H9 (cell line): Measurements from ENCODE around the gene PTRHD1. TPM values are rescaled to one million over a fixed set of nuclear protein-coding genes. Genes with fewer than 3 reads are reported as not detected.

Source experiments
- DNase-seq: peaks from one replicate; pipeline ENCODE4 v3.0.0-alpha.2; 2017
- H2AFZ ChIP-seq: one replicate; pipeline ENCODE4 v1.6.1; 2013; ENCODE audit warnings: mild to moderate bottlenecking, low read length, control low read depth, moderate library complexity
- H2AK5ac ChIP-seq: 2 replicates; pipeline ENCODE4 v1.6.1; 2013; ENCODE audit warnings: low read length, control low read depth, mixed read lengths; ENCODE audit not compliant: insufficient read length
- H2BK120ac ChIP-seq: one replicate; pipeline ENCODE4 v1.6.1; 2013; ENCODE audit warnings: low read depth, mild to moderate bottlenecking, low read length, control low read depth, inconsistent platforms; ENCODE audit not compliant: poor library complexity, severe bottlenecking
- H2BK12ac ChIP-seq: 2 replicates; pipeline ENCODE4 v1.6.1; 2013; ENCODE audit warnings: low read length, control low read depth, mixed read lengths, low read depth; ENCODE audit not compliant: insufficient read length
- H2BK15ac ChIP-seq: 2 replicates; pipeline ENCODE4 v1.6.1; 2013; ENCODE audit warnings: low read depth, low read length, control low read depth
- H2BK20ac ChIP-seq: one replicate; pipeline ENCODE4 v1.6.1; 2013; ENCODE audit warnings: low read depth, mild to moderate bottlenecking, low read length, control low read depth, inconsistent platforms; ENCODE audit not compliant: poor library complexity, severe bottlenecking
- H2BK5ac ChIP-seq: 2 replicates; pipeline ENCODE4 v1.6.1; 2013; ENCODE audit warnings: low read length, control low read depth, mixed read lengths; ENCODE audit not compliant: insufficient read length
- H3K14ac ChIP-seq: 2 replicates; pipeline ENCODE4 v1.6.1; 2013; ENCODE audit warnings: low read length, control low read depth; ENCODE audit not compliant: insufficient read depth
- H3K18ac ChIP-seq: 2 replicates; pipeline ENCODE4 v1.6.1; 2013; ENCODE audit warnings: low read depth, mild to moderate bottlenecking, mixed read lengths, low read length, control low read depth; ENCODE audit not compliant: insufficient read length
- H3K23ac ChIP-seq: 2 replicates; pipeline ENCODE4 v1.6.1; 2013; ENCODE audit warnings: low read length, control low read depth, mixed read lengths, low read depth; ENCODE audit not compliant: insufficient read length
- H3K23me2 ChIP-seq: 2 replicates; pipeline ENCODE4 v1.6.1; 2013; ENCODE audit warnings: low read depth, mild to moderate bottlenecking, mixed read lengths, low read length, control low read depth; ENCODE audit not compliant: insufficient read length, poor library complexity, severe bottlenecking
- H3K27ac ChIP-seq: 2 replicates; pipeline ENCODE4 v1.5.1; 2013; ENCODE audit warnings: low read length, control low read depth, mixed read lengths, low read depth; ENCODE audit not compliant: insufficient read length
- H3K27me3 ChIP-seq: 2 replicates; pipeline ENCODE4 v1.6.1; 2013; ENCODE audit warnings: low read length, control low read depth, inconsistent platforms; ENCODE audit not compliant: insufficient read depth
- H3K4ac ChIP-seq: 2 replicates; pipeline ENCODE4 v1.6.1; 2013; ENCODE audit warnings: low read depth, mild to moderate bottlenecking, control low read depth, inconsistent platforms, low read length, moderate library complexity
- H3K4me1 ChIP-seq: 2 replicates; pipeline ENCODE4 v1.6.1; 2013; ENCODE audit warnings: low read length, control low read depth, inconsistent platforms; ENCODE audit not compliant: insufficient read depth
- H3K4me2 ChIP-seq: 2 replicates; pipeline ENCODE4 v1.6.1; 2013; ENCODE audit warnings: low read length, control low read depth, mixed read lengths; ENCODE audit not compliant: insufficient read length, insufficient read depth
- H3K56ac ChIP-seq: 2 replicates; pipeline ENCODE4 v1.6.1; 2013; ENCODE audit warnings: low read depth, mild to moderate bottlenecking, mixed read lengths, low read length, control low read depth; ENCODE audit not compliant: insufficient read length
- H3K79me1 ChIP-seq: 2 replicates; pipeline ENCODE4 v1.6.1; 2013; ENCODE audit warnings: low read depth, mild to moderate bottlenecking, moderate library complexity, low read length, control low read depth, inconsistent platforms; ENCODE audit not compliant: insufficient read depth, poor library complexity, severe bottlenecking
- H3K79me2 ChIP-seq: 2 replicates; pipeline ENCODE4 v1.6.1; 2013; ENCODE audit warnings: low read length, control low read depth, inconsistent platforms; ENCODE audit not compliant: insufficient read depth
- H3K9ac ChIP-seq: 2 replicates; pipeline ENCODE4 v1.6.1; 2013; ENCODE audit warnings: low read length, control low read depth, mixed read lengths; ENCODE audit not compliant: insufficient read length; ENCODE audit errors: extremely low read depth
- H3K9me3 ChIP-seq: one replicate; pipeline ENCODE4 v1.6.1; 2013; ENCODE audit warnings: low read depth, low read length, inconsistent platforms; ENCODE audit not compliant: control insufficient read depth
- H3T11ph ChIP-seq: one replicate; pipeline ENCODE4 v1.6.1; 2013; ENCODE audit warnings: mild to moderate bottlenecking, low read length, control low read depth, inconsistent platforms
- H4K20me1 ChIP-seq: one replicate; pipeline ENCODE4 v1.6.1; 2013; ENCODE audit not compliant: control insufficient read depth, insufficient read length, insufficient read depth
- H4K5ac ChIP-seq: 2 replicates; pipeline ENCODE4 v1.6.1; 2013; ENCODE audit warnings: low read depth, mild to moderate bottlenecking, mixed read lengths, low read length, control low read depth; ENCODE audit not compliant: insufficient read length
- H4K8ac ChIP-seq: replicated peaks from 2 replicates; pipeline ENCODE4 v1.6.1; 2013; ENCODE audit warnings: low read length, control low read depth, mixed read lengths, low read depth; ENCODE audit not compliant: insufficient read length
- H4K91ac ChIP-seq: 2 replicates; pipeline ENCODE4 v1.6.1; 2013; ENCODE audit warnings: low read depth, mild to moderate bottlenecking, moderate library complexity, mixed read lengths, low read length, control low read depth; ENCODE audit not compliant: insufficient read length
- H3K27ac Mint-ChIP-seq, 3 experiments: 2 replicates in 2 of 3; 3 replicates in 1 of 3; pipeline ENCODE4 v1.8.0; 2020 to 2021; ENCODE audit warnings: mixed read lengths in 3 of 3, mild to moderate bottlenecking in 1 of 3, moderate library complexity in 1 of 3
- H3K27me3 Mint-ChIP-seq: 2 replicates; pipeline ENCODE4 v1.8.0; 2021; ENCODE audit warnings: low read depth, mild to moderate bottlenecking, moderate library complexity, mixed read lengths
- H3K36me3 Mint-ChIP-seq, 3 experiments: 2 replicates in 2 of 3; 3 replicates in 1 of 3; pipeline ENCODE4 v1.8.0; 2020 to 2021; ENCODE audit warnings: low read depth in 3 of 3, mixed read lengths in 3 of 3; ENCODE audit not compliant: insufficient read depth in 1 of 3
- H3K4me1 Mint-ChIP-seq, 2 experiments: 2 replicates each; pipeline ENCODE4 v1.8.0; 2020; ENCODE audit warnings: mixed read lengths in 2 of 2
- H3K4me3 Mint-ChIP-seq, 2 experiments: 2 replicates in 1 of 2; 3 replicates in 1 of 2; pipeline ENCODE4 v1.8.0; 2020 to 2021; ENCODE audit warnings: mild to moderate bottlenecking in 2 of 2, mixed read lengths in 2 of 2, moderate library complexity in 1 of 2
- H3K9me3 Mint-ChIP-seq, 2 experiments: 2 replicates in 1 of 2; 3 replicates in 1 of 2; pipeline ENCODE4 v1.8.0; 2020; ENCODE audit warnings: mild to moderate bottlenecking in 2 of 2, mixed read lengths in 2 of 2, moderate library complexity in 1 of 2
- CTCF ChIP-seq: fragments of 200-600 bp; sonication (generic); conservative IDR thresholded peaks from 3 replicates; pipeline ENCODE4 v1.8.0; 2021; ENCODE audit warnings: antibody characterized with exemption, mild to moderate bottlenecking
- WGBS: extraction: QIAGEN DNeasy Blood & Tissue Kit; methylation state at CpG from one replicate; pipeline ENCODE4 v1.1.7; 2013; ENCODE audit warnings: missing lambda C conversion rate, low lambda C conversion rate, mixed read lengths; ENCODE audit not compliant: insufficient read length; ENCODE audit errors: extremely low coverage; 5-methylcytosine and 5-hydroxymethylcytosine counted together
- total RNA-seq: library from RNA; stranded (reverse); gene quantifications from 2 replicates; pipeline ENCODE4 v1.2.1, GENCODE V29; 2021

Gene PTRHD1
- total RNA-seq, 1 experiment from 2014 or later, result 43.7 TPM

- Mint-ChIP-seq H3K27ac (peak overlapping the region; percentile 74 to 87 (median 81); a peak in 3 of 7 replicates), H3K36me3 (peaks cover 48 to 54% (median 50%) of the 10 kb centered on the region in 3 experiments), H3K9me3 (peaks cover 0 to 3% of the 10 kb centered on the region in 2 experiments; a peak in 2 of 5 replicates), H3K27me3 (no peaks in the 10 kb centered on the region; the same call in none of the 2 replicates), H3K4me3 (no peak overlapping the region), H3K4me1 (peaks cover 51 to 55% of the 10 kb centered on the region in 2 experiments)
- H3K18ac ChIP-seq, result no peak overlapping the region
- no peaks in the 10 kb centered on the region for H3K23me2 ChIP-seq
- no CpG with 5 or more reads among the region's 16 CpGs for whole genome bisulfite sequencing
- no peak overlapping the region for H3K23ac ChIP-seq
- H3K4me1 ChIP-seq, result peaks cover 16% of the 10 kb centered on the region
- no peak overlapping the region for H3K14ac ChIP-seq
- no peaks in the 10 kb centered on the region for H4K20me1 ChIP-seq
- H2BK15ac ChIP-seq, result no peak overlapping the region
- no peak overlapping the region for H2BK5ac ChIP-seq
- H2AFZ ChIP-seq, result no peak overlapping the region
- no peak overlapping the region for H2BK12ac ChIP-seq
- no peak overlapping the region for H3T11ph ChIP-seq
- no peaks in the 10 kb centered on the region for H3K9me3 ChIP-seq
- H4K91ac ChIP-seq, result no peak overlapping the region
- DNase-seq, result peak; percentile 33
- no peak overlapping the region for H3K4ac ChIP-seq
- TF ChIP-seq CTCF, result peak; percentile 64
- H3K27ac ChIP-seq, result no peak overlapping the region
- H2AK5ac ChIP-seq, result no peak overlapping the region
- H3K56ac ChIP-seq, result no peak overlapping the region
- no peak overlapping the region for H3K9ac ChIP-seq
- no peak overlapping the region for H2BK20ac ChIP-seq
- no peak overlapping the region for H2BK120ac ChIP-seq
- H4K8ac ChIP-seq, result no peak overlapping the region
- no peak overlapping the region for H4K5ac ChIP-seq
- no peaks in the 10 kb centered on the region for H3K79me1 ChIP-seq
- H3K79me2 ChIP-seq, result no peaks in the 10 kb centered on the region
- H3K27me3 ChIP-seq, result no peaks in the 10 kb centered on the region
- H3K4me2 ChIP-seq, result no peak overlapping the region
These were observed 32.0 kb upstream of the PTRHD1 start for GRCh38 chr2:24824966-24825882.
